GM23338 (cell line): ENCODE results near the gene ACTG1. TPM values are rescaled to one million over a fixed set of nuclear protein-coding genes. Genes with fewer than 3 reads are reported as not detected.
A peak's percentile ranks its signal among the peaks of the same experiment; 100 is the strongest.

Source experiments
- ATAC-seq: fragments of 200-7000 bp; cut with Tn5 transposase; 3 replicates; pipeline ENCODE4 v1.9.1; 2020
- DNase-seq: peaks from one replicate; pipeline ENCODE4 v3.0.0-alpha.2; 2015; ENCODE audit warnings: low spot score
- H2AFZ ChIP-seq: fragments of 200-600 bp; sonication (generic); 2 replicates; pipeline ENCODE4 v1.8.0; 2016; ENCODE audit warnings: antibody characterized with exemption, mild to moderate bottlenecking, moderate library complexity
- H3F3A ChIP-seq: fragments of 200-600 bp; sonication (generic); replicated peaks from 2 replicates; pipeline ENCODE4 v1.8.0; 2017; ENCODE audit warnings: antibody characterized with exemption, mixed run types, low read depth
- H3K27ac ChIP-seq: fragments of 200-600 bp; sonication (generic); 2 replicates; pipeline ENCODE4 v1.6.1; 2016; ENCODE audit warnings: low read depth
- H3K27me3 ChIP-seq: fragments of 200-600 bp; sonication (generic); 2 replicates; pipeline ENCODE4 v1.8.0; 2016; ENCODE audit warnings: mild to moderate bottlenecking, mixed run types, moderate library complexity; ENCODE audit not compliant: insufficient read depth
- H3K36me3 ChIP-seq: fragments of 200-600 bp; sonication (generic); 2 replicates; pipeline ENCODE4 v1.8.0; 2016; ENCODE audit warnings: mild to moderate bottlenecking; ENCODE audit not compliant: insufficient read depth
- H3K4me1 ChIP-seq: fragments of 200-600 bp; sonication (generic); 2 replicates; pipeline ENCODE4 v1.8.0; 2016; ENCODE audit warnings: mild to moderate bottlenecking, moderate library complexity; ENCODE audit not compliant: insufficient read depth
- H3K4me2 ChIP-seq: fragments of 200-600 bp; sonication (generic); 2 replicates; pipeline ENCODE4 v1.7.1; 2017; ENCODE audit warnings: mixed run types
- H3K4me3 ChIP-seq: fragments of 200-600 bp; sonication (generic); 2 replicates; pipeline ENCODE4 v1.6.1; 2016; ENCODE audit warnings: mixed run types
- H3K79me2 ChIP-seq: fragments of 200-600 bp; sonication (generic); replicated peaks from 2 replicates; pipeline ENCODE4 v1.8.0; 2017; ENCODE audit warnings: mild to moderate bottlenecking; ENCODE audit not compliant: insufficient read depth
- H3K9me2 ChIP-seq: fragments of 200-600 bp; sonication (generic); 2 replicates; pipeline ENCODE4 v1.8.0; 2017; ENCODE audit not compliant: insufficient read depth
- H4K20me1 ChIP-seq: fragments of 200-600 bp; sonication (generic); replicated peaks from 2 replicates; pipeline ENCODE4 v1.8.0; 2017; ENCODE audit warnings: mild to moderate bottlenecking; ENCODE audit not compliant: insufficient read depth
- H3K27ac Mint-ChIP-seq: 2 replicates; pipeline ENCODE4 v1.8.0; 2020; ENCODE audit warnings: inconsistent platforms, mild to moderate bottlenecking, moderate library complexity, mixed read lengths
- H3K27me3 Mint-ChIP-seq: 3 replicates; pipeline ENCODE4 v1.8.0; 2022; ENCODE audit warnings: low read depth, mild to moderate bottlenecking, moderate library complexity, mixed read lengths, inconsistent platforms; ENCODE audit not compliant: insufficient read depth, poor library complexity
- H3K36me3 Mint-ChIP-seq: 3 replicates; pipeline ENCODE4 v1.8.0; 2021; ENCODE audit warnings: low read depth, mild to moderate bottlenecking, inconsistent platforms, moderate library complexity, mixed read lengths
- H3K4me1 Mint-ChIP-seq: 3 replicates; pipeline ENCODE4 v1.8.0; 2020; ENCODE audit warnings: mild to moderate bottlenecking, inconsistent platforms, mixed read lengths
- H3K4me3 Mint-ChIP-seq: 3 replicates; pipeline ENCODE4 v1.8.0; 2021; ENCODE audit warnings: moderate library complexity, mild to moderate bottlenecking, inconsistent platforms, mixed read lengths
- H3K9me3 Mint-ChIP-seq: 3 replicates; pipeline ENCODE4 v1.8.0; 2020; ENCODE audit warnings: moderate library complexity, mild to moderate bottlenecking, inconsistent platforms, mixed read lengths
- CREB1 ChIP-seq: fragments of 250-450 bp; sonication (Bioruptor Pico); IDR thresholded peaks from 2 replicates; pipeline ENCODE4 v1.5.0; 2020; ENCODE audit warnings: low read depth, mild to moderate bottlenecking, moderate library complexity
- EZH2 ChIP-seq: fragments of 200-600 bp; sonication (generic); IDR thresholded peaks from one replicate; pipeline ENCODE4 v1.8.0; 2017; ENCODE audit warnings: antibody characterized with exemption, mild to moderate bottlenecking, low read depth; ENCODE audit not compliant: unreplicated experiment
- JUNB ChIP-seq: IDR thresholded peaks from one replicate; pipeline ENCODE4 v1.6.1; 2016; ENCODE audit warnings: antibody characterized with exemption; ENCODE audit not compliant: unreplicated experiment
- NANOG ChIP-seq: IDR thresholded peaks from 2 replicates; pipeline ENCODE4 v1.6.1; 2016; ENCODE audit warnings: antibody characterized with exemption, borderline replicate concordance
- POLR2AphosphoS5 ChIP-seq: IDR thresholded peaks from 2 replicates; pipeline ENCODE4 v1.6.1; 2016; ENCODE audit warnings: antibody characterized with exemption, low read depth
- STAT1 ChIP-seq: IDR thresholded peaks from one replicate; pipeline ENCODE4 v1.6.1; 2016; ENCODE audit warnings: antibody characterized with exemption; ENCODE audit not compliant: unreplicated experiment
- polyA plus RNA-seq: library from polyadenylated mRNA; unstranded; fragments of >200 nt; fragmentation: Nextera tagmentation; extraction: Ambion mirVana; gene quantifications from 2 replicates; pipeline ENCODE4 v1.2.1, GENCODE V29; 2016
- total RNA-seq: library from RNA; depleted of rRNA; stranded (reverse); fragments of >200 nt; shearing (Covaris generic); gene quantifications from 2 replicates; pipeline ENCODE4 v1.2.3, GENCODE V29; 2014
- TF ChIP-seq, protein P1 (sequence below): IDR thresholded peaks from one replicate; pipeline ENCODE4 v1.6.1; 2018; ENCODE audit warnings: antibody characterized with exemption; ENCODE audit not compliant: unreplicated experiment
- TF ChIP-seq, protein P2 (sequence below), 2 experiments: fragments of 200-600 bp in 1 of 2; sonication (generic) in 1 of 2; conservative IDR thresholded peaks; 2 replicates each; pipeline versions ENCODE4 v1.5.1 to v1.6.1; 2016 to 2017; ENCODE audit warnings: antibody characterized with exemption in 2 of 2, low read depth in 2 of 2, mild to moderate bottlenecking in 2 of 2, moderate library complexity in 1 of 2

Gene ACTG1
- total and polyA plus RNA-seq, 2 experiments from 2014 or later, result 1,867 to 4,739 TPM

DNA sequence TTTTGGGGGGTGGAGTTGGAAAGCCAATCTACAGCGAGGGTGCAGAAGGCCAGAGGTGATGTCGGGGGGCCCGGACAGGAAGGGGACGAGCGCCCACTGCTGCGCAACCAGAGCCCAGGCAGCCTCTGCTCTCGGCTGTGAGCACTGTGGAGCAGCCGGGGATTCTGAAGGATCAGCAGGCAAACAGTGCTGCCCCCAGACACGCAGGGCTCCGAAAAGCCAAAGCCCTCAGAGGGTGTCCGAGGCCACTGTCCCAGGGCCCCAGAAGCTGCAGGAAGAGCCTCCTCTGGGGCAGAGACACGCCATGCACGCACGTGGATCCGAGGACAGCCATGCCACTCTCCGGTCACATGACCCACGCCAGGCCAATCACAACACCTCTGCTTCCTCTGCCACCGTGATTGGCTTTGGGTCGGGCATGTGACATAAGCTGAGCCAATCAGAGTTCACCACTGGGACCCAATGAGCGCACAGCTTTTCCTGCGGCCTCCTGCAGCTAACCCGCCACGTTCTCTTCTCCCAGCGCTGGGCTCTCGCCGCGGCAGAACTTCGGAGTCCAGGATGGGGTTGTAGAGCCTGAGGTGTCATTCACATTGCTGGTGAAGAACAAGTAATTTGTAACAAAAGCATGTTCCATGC is 40.7 kb downstream of the ACTG1 start:
- Histone ChIP-seq H3K4me2 (no peak overlapping the region), H3K79me2 (no peaks in the 10 kb centered on the region), H3K27me3 (no peaks in the 10 kb centered on the region), H3K36me3 (no peaks in the 10 kb centered on the region), H4K20me1 (no peaks in the 10 kb centered on the region), H3K4me1 (no peaks in the 10 kb centered on the region), H2AFZ (0 out of 2 replicates have a peak overlapping the region, but pooled peaks have one; percentile 47), H3K27ac (no peak overlapping the region), H3K9me2 (no peaks in the 10 kb centered on the region), H3F3A (no peaks in the 10 kb centered on the region), H3K4me3 (no peak overlapping the region)
- Mint-ChIP-seq H3K36me3 (no peaks in the 10 kb centered on the region; the same call in 2 of the 3 replicates), H3K4me1 (peaks cover 2% of the 10 kb centered on the region; the same call in 2 of the 3 replicates), H3K27ac (no peak overlapping the region), H3K9me3 (peaks cover 3% of the 10 kb centered on the region; the same call in 2 of the 3 replicates), H3K27me3 (peaks cover 8% of the 10 kb centered on the region), H3K4me3 (0 out of 3 replicates have a peak overlapping the region, but pooled peaks have one; percentile 7)
- TF ChIP-seq NANOG (no peak), JUNB (no peak), POLR2AphosphoS5 (no peak)
- TF ChIP-seq, protein P1, sequence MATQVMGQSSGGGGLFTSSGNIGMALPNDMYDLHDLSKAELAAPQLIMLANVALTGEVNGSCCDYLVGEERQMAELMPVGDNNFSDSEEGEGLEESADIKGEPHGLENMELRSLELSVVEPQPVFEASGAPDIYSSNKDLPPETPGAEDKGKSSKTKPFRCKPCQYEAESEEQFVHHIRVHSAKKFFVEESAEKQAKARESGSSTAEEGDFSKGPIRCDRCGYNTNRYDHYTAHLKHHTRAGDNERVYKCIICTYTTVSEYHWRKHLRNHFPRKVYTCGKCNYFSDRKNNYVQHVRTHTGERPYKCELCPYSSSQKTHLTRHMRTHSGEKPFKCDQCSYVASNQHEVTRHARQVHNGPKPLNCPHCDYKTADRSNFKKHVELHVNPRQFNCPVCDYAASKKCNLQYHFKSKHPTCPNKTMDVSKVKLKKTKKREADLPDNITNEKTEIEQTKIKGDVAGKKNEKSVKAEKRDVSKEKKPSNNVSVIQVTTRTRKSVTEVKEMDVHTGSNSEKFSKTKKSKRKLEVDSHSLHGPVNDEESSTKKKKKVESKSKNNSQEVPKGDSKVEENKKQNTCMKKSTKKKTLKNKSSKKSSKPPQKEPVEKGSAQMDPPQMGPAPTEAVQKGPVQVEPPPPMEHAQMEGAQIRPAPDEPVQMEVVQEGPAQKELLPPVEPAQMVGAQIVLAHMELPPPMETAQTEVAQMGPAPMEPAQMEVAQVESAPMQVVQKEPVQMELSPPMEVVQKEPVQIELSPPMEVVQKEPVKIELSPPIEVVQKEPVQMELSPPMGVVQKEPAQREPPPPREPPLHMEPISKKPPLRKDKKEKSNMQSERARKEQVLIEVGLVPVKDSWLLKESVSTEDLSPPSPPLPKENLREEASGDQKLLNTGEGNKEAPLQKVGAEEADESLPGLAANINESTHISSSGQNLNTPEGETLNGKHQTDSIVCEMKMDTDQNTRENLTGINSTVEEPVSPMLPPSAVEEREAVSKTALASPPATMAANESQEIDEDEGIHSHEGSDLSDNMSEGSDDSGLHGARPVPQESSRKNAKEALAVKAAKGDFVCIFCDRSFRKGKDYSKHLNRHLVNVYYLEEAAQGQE, result no peak
- TF ChIP-seq, protein P2, sequence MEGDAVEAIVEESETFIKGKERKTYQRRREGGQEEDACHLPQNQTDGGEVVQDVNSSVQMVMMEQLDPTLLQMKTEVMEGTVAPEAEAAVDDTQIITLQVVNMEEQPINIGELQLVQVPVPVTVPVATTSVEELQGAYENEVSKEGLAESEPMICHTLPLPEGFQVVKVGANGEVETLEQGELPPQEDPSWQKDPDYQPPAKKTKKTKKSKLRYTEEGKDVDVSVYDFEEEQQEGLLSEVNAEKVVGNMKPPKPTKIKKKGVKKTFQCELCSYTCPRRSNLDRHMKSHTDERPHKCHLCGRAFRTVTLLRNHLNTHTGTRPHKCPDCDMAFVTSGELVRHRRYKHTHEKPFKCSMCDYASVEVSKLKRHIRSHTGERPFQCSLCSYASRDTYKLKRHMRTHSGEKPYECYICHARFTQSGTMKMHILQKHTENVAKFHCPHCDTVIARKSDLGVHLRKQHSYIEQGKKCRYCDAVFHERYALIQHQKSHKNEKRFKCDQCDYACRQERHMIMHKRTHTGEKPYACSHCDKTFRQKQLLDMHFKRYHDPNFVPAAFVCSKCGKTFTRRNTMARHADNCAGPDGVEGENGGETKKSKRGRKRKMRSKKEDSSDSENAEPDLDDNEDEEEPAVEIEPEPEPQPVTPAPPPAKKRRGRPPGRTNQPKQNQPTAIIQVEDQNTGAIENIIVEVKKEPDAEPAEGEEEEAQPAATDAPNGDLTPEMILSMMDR (conservative IDR thresholded peaks at IDR 0.05; ENCODE audit: low read depth in 2 of 2), result peak in 1 of 2 experiments; percentile 37; a peak in 1 of 4 replicates
- ATAC-seq, result peak; percentile 71
- peak; percentile 72 for DNase-seq

DNA sequence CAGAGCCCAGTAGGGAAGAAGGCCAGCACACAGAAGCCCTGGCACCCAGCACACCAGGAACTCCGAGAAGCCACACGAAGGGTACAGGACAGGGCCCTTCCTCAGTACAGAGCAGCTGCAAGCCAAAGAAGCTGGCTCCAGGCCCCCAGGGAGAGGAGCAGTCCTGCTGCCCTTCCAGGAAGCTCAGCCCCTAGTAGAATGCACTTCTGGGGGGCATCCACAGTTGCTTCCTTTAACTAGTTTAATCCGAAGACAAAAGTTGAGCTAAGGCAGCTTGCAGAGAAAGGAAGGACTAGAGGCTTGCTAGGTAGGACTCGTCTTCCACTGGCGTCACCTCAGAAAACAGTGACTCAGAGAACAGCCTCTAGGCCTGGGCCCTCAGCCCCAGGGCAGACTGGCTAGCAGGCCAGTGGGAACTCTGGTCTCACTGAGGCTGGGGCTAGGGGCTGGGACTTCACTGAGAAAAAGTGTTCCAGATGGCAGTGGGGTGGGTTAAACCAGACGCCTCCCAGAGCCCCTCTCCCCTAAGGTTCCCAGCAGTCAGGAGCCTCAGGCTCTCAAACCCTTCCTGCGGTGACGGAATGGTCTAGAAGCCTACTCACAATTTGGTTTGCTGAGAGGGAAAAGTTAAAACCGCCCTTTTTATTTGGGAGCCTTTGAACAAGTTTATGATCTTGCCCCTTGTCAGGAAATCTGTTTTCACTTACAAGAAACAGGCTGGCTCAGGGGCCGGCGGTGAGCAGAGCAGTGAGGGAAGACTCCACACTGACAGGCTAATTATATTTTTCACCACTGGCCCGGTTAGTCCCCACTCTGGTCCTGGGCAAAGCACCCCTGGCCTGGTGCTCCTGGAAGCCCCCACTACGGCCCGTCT is 41.4 kb downstream of the ACTG1 start:
- ATAC-seq (no peak), DNase-seq (no peak)
- Mint-ChIP-seq H3K4me3 (no peak overlapping the region), H3K27me3 (peaks cover 8% of the 10 kb centered on the region), H3K27ac (no peak overlapping the region), H3K9me3 (peaks cover 3% of the 10 kb centered on the region; the same call in 2 of the 3 replicates), H3K4me1 (peaks cover 2% of the 10 kb centered on the region; the same call in 2 of the 3 replicates), H3K36me3 (no peaks in the 10 kb centered on the region)
- H3K27me3 ChIP-seq, result no peaks in the 10 kb centered on the region
- H3K9me2 ChIP-seq, result no peaks in the 10 kb centered on the region
- H3K27ac ChIP-seq, result no peak overlapping the region
- H3K4me2 ChIP-seq, result no peak overlapping the region
- H3K4me1 ChIP-seq, result no peaks in the 10 kb centered on the region
- no peak overlapping the region for H3K4me3 ChIP-seq
- H3K79me2 ChIP-seq, result no peaks in the 10 kb centered on the region
- H3K36me3 ChIP-seq, result no peaks in the 10 kb centered on the region
- H3F3A ChIP-seq, result no peaks in the 10 kb centered on the region
- 0 out of 2 replicates have a peak overlapping the region, but pooled peaks have one; percentile 47 for H2AFZ ChIP-seq
- H4K20me1 ChIP-seq, result no peaks in the 10 kb centered on the region
- TF ChIP-seq STAT1, result no peak
- TF ChIP-seq JUNB, result no peak
- TF ChIP-seq NANOG, result no peak
- no peak for TF ChIP-seq POLR2AphosphoS5
- TF ChIP-seq EZH2, result no peak
- TF ChIP-seq, protein P1, result no peak
- no peak for TF ChIP-seq CREB1 (CRISPR knock-in tag)
